HuH-7 (cell line): ENCODE measurements around the gene SHPK.
"Not testable (repeated sequence)": the region's sequence is repeated elsewhere in the genome, so short reads cannot be mapped to it uniquely, and the experiment has no call there.

Source experiments
- DNase-seq: peaks from one replicate; pipeline ENCODE4 v3.0.0; 2011; ENCODE audit warnings: low spot score

The SHPK gene

GRCh38 chr17:3589784-3590183 lies 46.3 kb downstream of the SHPK start:
- DNase-seq: no peak

- DNase-seq: no peak
Observed at GRCh38 chr17:3585826-3586225, 50.2 kb downstream of the SHPK start.

DNA sequence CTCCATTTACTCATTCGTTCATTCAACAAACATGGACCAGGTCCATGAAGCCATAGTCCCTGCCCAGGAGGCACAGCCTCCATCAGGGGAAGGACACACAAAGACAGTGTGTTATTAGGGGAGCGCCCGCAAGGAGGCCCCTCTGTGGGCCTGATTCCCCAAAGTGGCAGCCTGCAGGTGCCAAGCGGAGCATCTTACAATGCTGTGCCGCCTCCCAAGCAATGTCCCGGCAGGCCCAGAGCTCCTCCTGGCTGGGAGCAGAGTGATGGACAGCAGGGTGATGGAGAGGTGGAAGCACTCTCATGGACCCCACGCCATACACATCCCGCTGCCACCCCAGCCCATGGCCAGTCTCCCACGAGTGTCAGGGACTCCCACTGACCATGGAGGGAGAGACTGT lies 52.6 kb downstream of the SHPK start:
- no peak for DNase-seq

DNA sequence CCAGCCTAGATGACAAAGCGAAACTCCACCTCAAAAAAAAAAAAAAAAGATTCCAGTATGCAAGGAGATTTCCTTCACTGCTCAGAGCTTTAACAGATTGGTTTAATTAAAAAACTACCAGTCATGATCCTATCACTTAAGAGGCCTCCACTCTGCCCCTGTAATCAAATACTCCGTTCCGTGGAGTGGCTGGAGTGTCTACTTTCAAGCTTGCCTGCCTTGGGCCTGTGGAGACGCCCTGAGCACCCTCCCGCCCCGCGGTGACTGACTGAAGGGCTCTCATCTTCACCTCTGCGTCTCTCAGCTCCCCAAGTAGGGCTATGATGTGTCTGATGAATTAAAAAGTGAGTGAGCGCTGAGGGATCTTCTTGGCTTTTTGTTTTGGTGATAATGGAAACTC lies 53.1 kb downstream of the SHPK start:
- DNase-seq: no peak

GRCh38 chr17:3578667-3579066 lies 57.4 kb downstream of the SHPK start:
- not testable (repeated sequence) for DNase-seq

DNA sequence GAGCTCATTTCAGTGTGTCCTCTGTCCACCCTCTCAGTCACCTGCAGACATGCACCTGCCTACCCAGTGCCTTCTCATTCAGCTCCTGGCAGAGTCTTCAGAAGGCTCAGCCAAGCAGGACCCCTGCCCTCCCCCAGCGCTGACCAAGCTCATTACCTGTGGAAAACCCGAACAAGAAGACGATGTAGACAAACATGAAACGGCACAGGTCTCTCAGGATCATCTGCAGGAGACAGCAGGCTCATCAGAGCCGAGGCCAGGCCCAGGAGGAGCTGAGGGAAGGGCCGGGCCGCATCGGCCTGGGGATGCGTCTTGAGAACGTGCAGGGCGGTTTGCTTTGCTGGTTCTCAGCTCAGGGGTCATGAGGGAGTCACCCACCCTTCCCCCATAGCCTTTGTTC lies 59.1 kb downstream of the SHPK start:
- no peak for DNase-seq

DNA sequence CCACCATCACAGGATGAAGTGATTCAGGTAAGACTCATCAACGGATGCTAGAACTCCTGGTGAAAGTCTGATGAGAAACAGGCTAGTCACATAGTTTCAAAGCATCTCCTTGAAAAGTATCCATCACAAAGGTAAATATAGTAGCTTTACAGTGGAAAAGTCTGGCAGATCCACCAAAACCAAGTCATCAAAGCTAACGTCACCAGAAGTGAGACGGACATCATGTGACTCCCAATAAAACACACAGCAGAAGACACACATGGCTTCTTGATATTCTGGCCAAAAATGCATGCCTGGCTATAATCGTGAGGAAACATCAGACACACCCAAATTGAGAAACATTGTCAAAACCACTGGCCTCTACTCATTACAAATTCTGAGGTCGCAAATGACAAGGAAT lies 60.5 kb downstream of the SHPK start:
- DNase-seq: no peak

DNA sequence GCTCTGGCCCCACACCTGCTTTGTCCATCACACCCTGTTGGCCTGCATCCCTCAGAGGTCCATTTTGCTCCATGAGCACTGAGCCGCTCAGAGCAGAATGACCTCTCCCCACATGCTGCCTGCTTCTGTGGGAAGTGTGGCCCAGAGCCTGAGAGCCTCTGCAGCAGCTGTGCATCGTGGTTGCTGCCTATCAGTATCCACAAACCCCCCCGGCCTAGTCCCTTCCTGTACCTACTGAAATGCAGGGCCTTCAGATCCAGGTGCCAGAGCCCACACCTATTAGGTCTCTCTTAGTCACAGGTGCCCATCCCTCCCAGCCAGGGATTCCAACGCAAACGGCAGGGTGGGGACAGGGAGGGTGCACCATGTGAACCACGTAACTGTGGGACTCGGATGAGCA lies 61.8 kb downstream of the SHPK start:
- DNase-seq: no peak

DNA sequence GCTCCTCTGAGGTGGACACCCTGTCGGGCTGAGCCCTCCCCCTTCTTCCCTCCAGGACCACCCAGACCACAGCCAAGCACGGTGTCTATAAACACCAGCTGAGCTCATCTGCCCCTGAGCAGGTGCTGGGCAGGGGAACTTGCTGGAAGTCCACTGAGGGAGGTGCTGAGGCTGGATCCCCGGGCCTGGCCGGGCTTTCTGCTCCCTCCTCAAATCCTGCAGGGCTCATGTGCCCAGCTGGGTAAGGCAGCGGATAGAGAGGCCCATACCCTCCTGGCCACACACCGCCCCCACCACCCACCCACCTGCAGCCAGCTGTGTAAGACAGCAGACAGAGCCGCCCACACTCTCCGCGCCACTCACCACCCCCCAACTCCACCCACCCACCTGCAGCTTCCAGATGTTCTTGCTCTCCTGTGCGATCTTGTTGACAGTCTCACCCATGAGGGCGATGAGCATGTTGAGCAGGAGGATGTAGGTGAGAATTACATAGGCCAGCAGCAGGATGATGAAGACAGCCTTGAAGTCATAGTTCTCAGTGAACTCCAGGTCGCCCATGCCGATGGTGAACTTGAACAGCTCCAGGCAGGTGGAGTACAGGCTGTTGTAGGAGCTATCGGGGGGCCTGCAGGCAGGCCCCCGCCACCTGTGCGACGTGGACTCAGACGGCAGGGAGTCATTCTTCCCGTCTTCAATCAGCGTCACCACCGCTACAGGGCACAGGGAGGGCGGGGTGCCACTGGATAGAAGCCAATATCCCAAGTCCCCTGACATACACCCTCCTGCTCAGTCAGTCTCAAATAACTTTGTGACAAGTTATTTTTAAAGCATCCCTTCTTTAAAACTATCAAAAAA lies 62.6 kb downstream of the SHPK start:
- DNase-seq: no peak

DNA sequence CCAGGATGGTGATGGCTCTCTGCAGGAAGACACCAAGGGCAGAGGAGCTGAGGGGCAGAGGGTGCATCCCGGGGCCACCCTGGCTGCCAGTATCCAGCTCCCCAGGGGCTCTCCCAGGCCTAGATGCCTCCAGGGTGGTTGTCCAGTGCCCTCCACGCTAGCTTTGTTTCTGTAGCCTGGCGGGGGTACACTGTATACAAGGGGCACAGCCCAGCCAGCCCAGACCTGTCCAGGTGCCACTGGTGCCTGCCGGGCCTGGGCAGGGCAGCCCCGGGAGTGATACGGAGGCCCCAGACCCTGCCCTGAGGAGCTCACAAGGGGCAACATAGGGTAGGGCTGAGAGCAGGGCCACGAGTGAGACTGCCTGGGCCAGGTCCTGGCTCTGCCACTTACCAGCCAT lies 63.8 kb downstream of the SHPK start:
- DNase-seq: no peak

GRCh38 chr17:3571043-3571900 lies 64.8 kb downstream of the SHPK start:
- no peak for DNase-seq

- no peak for DNase-seq
Observed at GRCh38 chr17:3569534-3570137, 66.4 kb downstream of the SHPK start.

GRCh38 chr17:3566551-3566950 lies 69.5 kb downstream of the SHPK start:
- no peak for DNase-seq

GRCh38 chr17:3565143-3565542 lies 70.9 kb downstream of the SHPK start:
- no peak for DNase-seq

DNA sequence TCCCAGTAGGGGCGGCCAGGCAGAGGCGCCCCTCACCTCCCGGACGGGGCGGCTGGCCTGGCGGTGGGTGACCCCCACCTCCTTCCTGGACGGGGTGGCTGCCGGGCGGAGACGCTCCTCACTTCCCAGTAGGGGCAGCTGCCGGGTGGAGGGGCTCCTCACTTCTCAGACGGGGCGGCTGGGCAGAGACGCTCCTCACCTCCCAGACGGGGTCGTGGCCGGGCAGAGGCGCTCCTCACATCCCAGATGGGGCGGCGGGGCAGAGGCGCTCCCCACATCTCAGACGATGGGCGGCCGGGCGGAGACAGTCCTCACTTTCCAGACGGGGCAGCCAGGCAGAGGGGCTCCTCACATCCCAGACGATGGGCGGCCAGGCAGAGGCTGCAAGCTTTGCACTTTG lies 71.8 kb downstream of the SHPK start:
- not testable (repeated sequence) for DNase-seq

GRCh38 chr17:3559270-3559645 lies 76.8 kb downstream of the SHPK start:
- no peak for DNase-seq

DNA sequence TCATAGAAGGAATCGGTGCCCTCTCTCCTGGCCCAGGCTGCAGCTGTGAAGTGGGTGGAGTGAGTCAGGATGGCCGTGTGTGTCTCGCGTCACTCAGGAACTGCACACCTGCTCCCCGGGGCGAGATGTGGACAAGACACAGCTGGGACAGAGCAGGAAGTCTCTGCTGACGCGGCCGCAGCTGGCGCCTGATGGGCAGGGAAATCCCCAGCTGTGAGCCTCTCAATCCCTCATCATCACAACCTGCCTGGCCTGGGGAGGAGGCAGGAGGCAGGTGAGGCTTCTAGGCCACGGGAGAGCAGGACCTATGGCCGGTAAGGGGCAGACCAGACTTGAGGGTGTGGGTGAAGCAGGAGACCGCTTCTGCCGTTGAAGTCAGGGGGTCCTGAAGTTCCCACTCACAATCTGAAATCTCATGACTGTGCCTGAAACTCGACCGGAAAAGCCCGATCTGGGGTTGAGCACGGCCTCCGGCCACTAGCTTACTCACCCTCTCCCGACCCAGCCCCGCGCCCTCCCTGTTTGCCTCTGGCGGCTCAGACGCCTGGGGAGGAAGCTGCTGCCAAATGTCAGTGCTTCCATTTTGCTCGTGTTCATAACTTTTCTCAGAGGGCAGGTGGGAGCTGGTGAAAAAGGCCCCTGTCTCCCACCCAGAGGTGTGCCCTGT lies 77.3 kb downstream of the SHPK start:
- no peak for DNase-seq
